Stimulated activated naive CD4-positive, alpha-beta T cell treated with Interleukin-2 at 50 U/mL for 16 hours (primary cell): ENCODE results near the gene COX7A2.

Experiments
- DNase-seq: peaks from one replicate; lab custom pipeline; 2025; lab: John Stamatoyannopoulos, UW

COX7A2 gene

DNA sequence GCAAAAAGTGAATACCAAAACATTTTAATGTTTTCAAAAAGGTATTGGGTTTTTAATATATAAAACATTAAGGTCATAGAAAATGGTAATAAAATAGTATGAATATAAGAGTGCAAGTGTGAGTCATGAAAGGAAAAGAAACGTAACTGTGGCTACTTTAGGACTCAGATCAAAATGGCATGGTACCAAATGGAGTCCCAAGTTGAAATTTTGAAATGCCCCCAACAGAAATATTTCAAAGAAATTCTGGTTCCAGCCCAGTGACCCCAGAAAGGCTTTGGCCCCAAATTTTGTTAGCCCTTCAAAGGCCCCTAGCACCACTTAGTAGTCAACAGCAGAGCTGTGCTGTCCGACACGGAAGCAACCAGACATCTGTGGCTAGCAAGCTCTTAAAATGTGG, 43.7 kb downstream of the COX7A2 start:
- no peak for DNase-seq

DNA sequence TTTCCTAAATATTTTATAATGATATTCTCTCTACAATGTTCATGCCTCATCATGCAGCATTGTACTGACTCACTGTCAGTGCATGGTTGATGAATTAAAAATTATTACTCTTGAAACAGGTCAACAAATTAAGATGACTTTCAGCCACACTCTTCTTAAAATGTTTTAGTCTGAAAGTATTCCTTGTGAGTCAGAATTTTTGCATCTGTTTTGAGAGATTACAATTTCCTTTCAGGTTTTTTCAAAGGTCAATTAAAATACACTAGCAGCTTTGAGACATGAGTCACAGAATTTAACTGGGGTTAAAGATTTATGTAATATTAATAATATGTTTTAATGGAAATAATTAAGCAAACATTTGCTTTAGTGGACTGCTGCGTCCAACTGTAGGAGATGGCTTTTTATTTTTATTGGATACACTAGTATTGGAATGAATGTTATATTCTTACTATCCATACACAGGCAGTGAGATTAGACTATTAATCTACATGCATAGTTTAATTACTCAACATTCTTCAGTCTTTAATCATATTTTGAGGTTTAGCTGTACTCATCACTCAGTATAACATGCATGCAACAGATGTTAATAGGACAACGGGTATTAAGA, 47.4 kb downstream of the COX7A2 start:
- DNase-seq: no peak

DNA sequence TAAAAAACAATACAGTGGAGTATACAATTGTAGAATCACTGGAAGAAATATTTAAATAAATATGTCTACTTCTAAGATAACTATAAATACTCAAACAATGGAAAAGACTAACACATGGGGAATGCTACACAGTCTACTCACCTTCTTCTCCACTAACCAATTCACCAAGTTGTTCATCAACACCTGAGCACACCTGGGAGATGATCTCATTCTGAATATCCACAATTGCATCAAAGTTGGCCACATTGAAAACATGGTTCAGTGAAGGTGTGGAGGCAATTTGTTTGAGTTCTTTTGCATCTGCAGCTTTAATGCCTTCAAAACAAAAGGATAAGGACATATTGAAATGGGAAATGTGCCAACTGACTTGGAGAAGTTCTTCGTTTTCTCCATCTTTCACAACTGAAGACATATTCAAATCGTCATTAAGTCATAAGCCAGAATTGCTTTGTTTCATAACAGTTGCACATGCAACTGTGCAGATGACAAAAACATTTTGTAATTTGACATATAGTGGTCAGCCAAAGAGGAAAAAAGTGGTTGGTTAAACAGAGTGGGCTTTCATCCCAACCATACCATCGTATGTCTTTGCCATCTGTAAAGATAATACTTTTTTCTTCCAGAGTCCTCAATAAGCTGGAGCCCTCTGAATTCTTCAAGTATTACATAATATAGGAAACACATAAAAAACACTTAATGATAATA, 55.2 kb downstream of the COX7A2 start:
- DNase-seq: no peak
